HG02852 (cell line): ENCODE measurements around the gene CTNNAL1.

Experiments
- ATAC-seq: cut with Tn5 transposase; IDR thresholded peaks from one replicate; pipeline ENCODE4 v1.9.1; 2021; ENCODE audit warnings: mild to moderate bottlenecking, moderate library complexity; ENCODE audit not compliant: unreplicated experiment

The CTNNAL1 gene

GRCh38 chr9:109030426-109030825 lies 17.1 kb upstream of the CTNNAL1 start:
- ATAC-seq, result no peak

- no peak for ATAC-seq
These were observed 15.2 kb upstream of the CTNNAL1 start for GRCh38 chr9:109028457-109028856.

GRCh38 chr9:109027176-109027575 lies 13.9 kb upstream of the CTNNAL1 start:
- no peak for ATAC-seq

GRCh38 chr9:109026306-109026705 lies 13.0 kb upstream of the CTNNAL1 start:
- ATAC-seq, result no peak

GRCh38 chr9:109022873-109023272 lies 9.6 kb upstream of the CTNNAL1 start:
- ATAC-seq, result no peak

- ATAC-seq, result no peak
These were observed 7.5 kb upstream of the CTNNAL1 start for GRCh38 chr9:109020581-109021511.

- ATAC-seq, result no peak
These were observed 6.8 kb upstream of the CTNNAL1 start for GRCh38 chr9:109020113-109020512.

GRCh38 chr9:109019420-109019819 lies 6.1 kb upstream of the CTNNAL1 start:
- no peak for ATAC-seq

GRCh38 chr9:109017493-109017892 lies 4.2 kb upstream of the CTNNAL1 start:
- peak; percentile 49 for ATAC-seq

- ATAC-seq, result no peak
These were observed 3.8 kb upstream of the CTNNAL1 start for GRCh38 chr9:109017061-109017460.

GRCh38 chr9:109016132-109016531 lies 2.8 kb upstream of the CTNNAL1 start:
- ATAC-seq, result no peak

GRCh38 chr9:109014608-109015280 lies 1.4 kb upstream of the CTNNAL1 start:
- ATAC-seq, result no peak

GRCh38 chr9:109013679-109014607 lies 644 bp upstream of the CTNNAL1 start:
- no peak for ATAC-seq

GRCh38 chr9:109012009-109012875 lies 1.1 kb downstream of the CTNNAL1 start:
- ATAC-seq, result peak; percentile 36

- ATAC-seq, result no peak
These were observed 2.0 kb downstream of the CTNNAL1 start for GRCh38 chr9:109011231-109011671.

GRCh38 chr9:109010746-109011145 lies 2.6 kb downstream of the CTNNAL1 start:
- peak; percentile 30 for ATAC-seq

GRCh38 chr9:109005678-109006077 lies 7.6 kb downstream of the CTNNAL1 start:
- no peak for ATAC-seq

- ATAC-seq, result no peak
These were observed 10.2 kb downstream of the CTNNAL1 start for GRCh38 chr9:109003116-109003515.

- ATAC-seq, result no peak
These were observed 11.2 kb downstream of the CTNNAL1 start for GRCh38 chr9:109002141-109002540.

GRCh38 chr9:109001275-109001676 lies 12.0 kb downstream of the CTNNAL1 start:
- ATAC-seq, result no peak
